ENCODE measurements around the gene DCUN1D4.
"Not testable (repeated sequence)": the region's sequence is repeated elsewhere in the genome, so short reads cannot be mapped to it uniquely, and the experiment has no call there.

Gene DCUN1D4

GRCh38 chr4:51932684-51933083 is 89.7 kb downstream of the DCUN1D4 start:
- DNase-seq (ENCODE audit: low read depth, low spot score), result no peak

GRCh38 chr4:51940460-51940859 is 97.5 kb downstream of the DCUN1D4 start:
- not testable (repeated sequence) for DNase-seq (ENCODE audit: low read depth, low spot score)

More at GRCh38 chr4:51932684-51933083, 89.7 kb downstream of the DCUN1D4 start:
- H3K4me3 ChIP-seq (ENCODE audit: low read length), result no peak overlapping the region

DNA sequence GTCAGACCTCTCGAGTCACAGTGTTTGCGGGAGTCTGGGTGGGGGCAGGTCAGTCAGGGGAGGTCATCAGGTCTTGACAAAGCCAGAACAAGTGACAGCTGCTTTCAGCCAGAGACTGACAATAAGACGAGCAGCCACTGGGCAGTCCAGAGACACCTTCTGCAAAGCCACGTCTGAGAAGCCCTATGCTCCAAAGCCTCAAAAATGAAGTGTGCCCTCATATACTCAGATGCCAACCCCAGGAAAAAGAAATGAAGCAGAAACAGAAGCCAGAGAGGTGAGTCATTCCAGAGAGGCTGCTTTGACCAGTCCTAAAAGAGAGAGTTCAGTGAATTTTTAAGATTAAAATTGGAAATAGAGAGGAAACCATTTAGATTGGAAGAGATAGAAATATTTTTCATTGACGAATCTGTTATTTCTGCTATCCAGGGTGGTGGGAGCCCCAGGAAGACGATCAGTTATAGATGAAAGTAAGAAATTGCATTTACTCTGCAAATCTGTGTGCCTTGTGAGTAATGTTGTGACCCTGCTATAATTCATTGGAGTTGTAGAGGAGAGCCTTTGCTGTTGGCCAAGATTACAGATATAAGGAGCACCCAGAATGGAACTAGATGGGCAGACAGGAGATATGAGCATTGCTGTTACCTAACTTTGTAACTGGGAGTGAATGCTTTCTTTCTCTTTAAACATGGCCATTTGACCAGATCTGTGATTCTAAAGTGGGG is 99.3 kb downstream of the DCUN1D4 start:
- H3K4me3 ChIP-seq (ENCODE audit: low read length), result no peak overlapping the region
- DNase-seq (ENCODE audit: low read depth, low spot score), result no peak

More at GRCh38 chr4:51940460-51940859, 97.5 kb downstream of the DCUN1D4 start:
- H3K4me3 ChIP-seq (ENCODE audit: low read length), result not testable (repeated sequence)

DNA sequence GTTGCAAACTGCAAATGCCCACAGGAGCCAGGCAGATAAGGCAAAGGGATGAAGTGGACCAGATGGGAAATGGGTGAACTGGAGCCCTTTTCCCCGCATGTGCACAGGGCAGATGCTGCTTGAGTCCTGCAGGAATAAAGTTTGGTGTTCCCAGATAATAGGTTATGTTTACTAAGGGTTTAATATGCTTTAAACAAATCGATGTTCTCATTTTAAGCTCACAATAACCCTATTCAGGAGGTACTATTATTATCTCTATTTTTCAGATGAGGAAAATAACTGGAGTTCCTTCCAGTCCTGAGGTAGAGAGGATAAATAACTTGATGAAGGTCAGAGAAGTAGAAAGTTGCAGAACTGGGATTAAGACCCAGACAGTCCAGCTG is 99.9 kb downstream of the DCUN1D4 start:
- DNase-seq (ENCODE audit: low read depth, low spot score), result no peak
- no peak overlapping the region for H3K4me3 ChIP-seq (ENCODE audit: low read length)

DNA sequence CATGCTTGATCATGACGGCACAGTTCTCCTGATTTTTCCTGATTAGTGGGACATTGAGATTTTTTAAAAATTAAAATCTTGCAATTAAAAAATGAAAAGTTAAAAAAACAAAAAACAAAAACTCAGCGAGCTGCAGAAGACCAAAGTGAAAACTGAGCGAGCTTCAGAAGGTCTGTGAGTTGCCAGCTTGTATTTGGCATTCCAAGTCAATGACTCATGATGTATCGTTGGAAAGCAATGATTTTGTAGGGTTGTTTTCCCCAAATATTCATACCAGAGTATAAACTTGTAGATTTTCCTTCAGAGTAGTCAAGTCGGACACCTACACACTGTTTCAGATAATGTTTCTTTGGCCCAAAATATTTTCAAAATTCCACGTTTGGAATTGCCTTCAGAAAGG is 100.3 kb downstream of the DCUN1D4 start:
- DNase-seq (ENCODE audit: low read depth, low spot score), result no peak

GRCh38 chr4:51958199-51958968 is 115.4 kb downstream of the DCUN1D4 start:
- no peak overlapping the region for H3K4me3 ChIP-seq (ENCODE audit: low read length)
- DNase-seq (ENCODE audit: low read depth, low spot score), result no peak

More for the DNA sequence above, 100.3 kb downstream of the DCUN1D4 start:
- no peak overlapping the region for H3K4me3 ChIP-seq (ENCODE audit: low read length)

DNA sequence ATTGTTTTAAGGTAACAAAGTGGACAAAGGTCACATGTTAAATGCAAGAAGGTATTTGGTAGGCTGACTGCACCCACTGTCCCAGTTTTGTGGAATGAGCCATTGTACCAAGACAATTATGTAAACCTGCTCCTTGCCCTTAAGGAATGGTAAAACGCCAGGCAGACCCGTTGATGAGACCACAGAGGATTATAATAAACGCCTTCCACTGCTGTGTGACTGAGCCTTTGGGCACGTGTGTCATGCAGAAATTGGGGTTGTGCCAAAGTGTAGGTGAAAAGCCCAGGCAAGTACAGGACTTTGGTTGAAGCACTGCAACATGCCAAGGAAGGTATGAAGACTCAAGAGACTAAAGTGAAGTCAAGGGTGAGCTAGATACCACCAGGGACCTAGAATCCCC is 117.5 kb downstream of the DCUN1D4 start:
- no peak for DNase-seq (ENCODE audit: low read depth, low spot score)
- H3K4me3 ChIP-seq (ENCODE audit: low read length), result no peak overlapping the region

GRCh38 chr4:51963841-51964517 is 121.0 kb downstream of the DCUN1D4 start:
- no peak for DNase-seq (ENCODE audit: low read depth, low spot score)

GRCh38 chr4:51965862-51966261 is 122.9 kb downstream of the DCUN1D4 start:
- DNase-seq (ENCODE audit: low read depth, low spot score), result no peak
- no peak overlapping the region for H3K4me3 ChIP-seq (ENCODE audit: low read length)

More at GRCh38 chr4:51963841-51964517, 121.0 kb downstream of the DCUN1D4 start:
- H3K4me3 ChIP-seq (ENCODE audit: low read length), result no peak overlapping the region

Measured in Jurkat, Clone E6-1 (cell line).